Left cardiac atrium (tissue), 4 donors: Measurements from ENCODE around the gene TEX13A. TPM values are rescaled to one million over a fixed set of nuclear protein-coding genes. Genes with fewer than 3 reads are reported as not detected.

Source experiments
- ATAC-seq, 2 donors: fragments of 200-7000 bp; cut with Tn5 transposase; one replicate each; pipeline ENCODE4 v1.9.1; 2020; ENCODE audit warnings: mild to moderate bottlenecking in 2 of 2, moderate library complexity in 2 of 2
- DNase-seq: peaks from one replicate; pipeline ENCODE4 v3.0.0-alpha.2; 2020
- intact Hi-C, 2 donors: fragments of 100-400 bp; cut with DNase I; formaldehyde crosslinking; loops; one replicate each; pipeline versions ENCODE4 v1.14.1 to v1.15.1; 2022 to 2023
- total RNA-seq, 2 donors: library from RNA; stranded (reverse); fragmentation: NEBNext Ultra II Directional; extraction: Animal tissue kit (Norgen Biotek cat#: 25700); gene quantifications; one replicate each; pipeline ENCODE4 v1.2.1, GENCODE V29; 2021
- donor health status: DM: no; HTN: yes; CAD: no.
- donor health status: DM: no; HTN: yes; CAD: no; lungs with severe emphysema.
- donor health status: DM: yes; HTN: yes; CAD: no.
- donor health status: Dilated cardiomyopathy.

Gene TEX13A
- total RNA-seq, 2 donors from 2014 or later, result not detected

- intact Hi-C loops, result no loop called here
- no peak for ATAC-seq
Measured at GRCh38 chrX:105190252-105190853, 30.1 kb downstream of the TEX13A start.

GRCh38 chrX:105189093-105189492 is 31.4 kb downstream of the TEX13A start:
- no peak for ATAC-seq
- no peak for DNase-seq
- intact Hi-C loops, result no loop called here

More at GRCh38 chrX:105190252-105190853, 30.1 kb downstream of the TEX13A start:
- no peak for DNase-seq

- DNase-seq, result no peak
- no peak for ATAC-seq
- intact Hi-C loops, result no loop called here
Measured at GRCh38 chrX:105179644-105180043, 40.9 kb downstream of the TEX13A start.

GRCh38 chrX:105173071-105173470 is 47.4 kb downstream of the TEX13A start:
- intact Hi-C loops, result no loop called here
- no peak for DNase-seq
- ATAC-seq, result no peak
